Right cardiac atrium (tissue), 5 donors: ENCODE data around the gene MANF. TPM values are rescaled to one million over a fixed set of nuclear protein-coding genes. Genes with fewer than 3 reads are reported as not detected.
A peak's percentile ranks its signal among the peaks of the same experiment; 100 is the strongest.

Source experiments
- ATAC-seq, 2 donors: fragments of 200-7000 bp; cut with Tn5 transposase; one replicate each; pipeline versions ENCODE4 v1.8.0 to v1.9.1; 2020; ENCODE audit warnings: moderate library complexity in 2 of 2, mild to moderate bottlenecking in 1 of 2
- DNase-seq, 3 donors: peaks; one replicate each; pipeline ENCODE4 v3.0.0-alpha.2; 2020
- H3K27ac ChIP-seq: one replicate; pipeline ENCODE4 v1.5.1; 2013; ENCODE audit warnings: mild to moderate bottlenecking, low read length, control low read depth, moderate library complexity
- H3K27me3 ChIP-seq: one replicate; pipeline ENCODE4 v1.6.1; 2013; ENCODE audit not compliant: control insufficient read depth, insufficient read depth
- H3K4me1 ChIP-seq: one replicate; pipeline ENCODE4 v1.6.1; 2013; ENCODE audit warnings: low read length; ENCODE audit not compliant: control insufficient read depth, insufficient read depth
- H3K4me3 ChIP-seq: one replicate; pipeline ENCODE4 v1.5.1; 2013; ENCODE audit warnings: low read length, control low read depth
- H3K9me3 ChIP-seq: one replicate; pipeline ENCODE4 v1.6.1; 2013; ENCODE audit warnings: low read length; ENCODE audit not compliant: control insufficient read depth
- WGBS: extraction: QIAGEN DNeasy Blood & Tissue Kit; methylation state at CpG from one replicate; pipeline ENCODE4 v1.1.7; 2013; 5-methylcytosine and 5-hydroxymethylcytosine counted together
- intact Hi-C, 4 donors: fragments of 100-400 bp; cut with DNase I; formaldehyde crosslinking; loops; one replicate each; pipeline versions ENCODE4 v1.11.0 to v1.14.0; 2022 to 2023
- polyA plus RNA-seq: library from polyadenylated mRNA; stranded (reverse); fragments of 200-250 nt; gene quantifications from one replicate; pipeline ENCODE4 v1.2.3, GENCODE V29; 2013
- total RNA-seq, 4 donors: library from RNA; stranded (reverse); fragmentation: NEBNext Ultra II Directional; extraction: Animal tissue kit (Norgen Biotek cat#: 25700); gene quantifications; one replicate each; pipeline ENCODE4 v1.2.1, GENCODE V29; 2021
- donor health status: healthy with polysubstance abuse.
- donor health status: DM: no; HTN: yes; CAD: no.
- donor health status: DM: no; HTN: no; CAD: no.
- donor health status: DM: no; HTN: yes; CAD: no; lungs with severe emphysema.
- donor health status: DM: yes; HTN: yes; CAD: no.

The MANF gene
- total and polyA plus RNA-seq, 5 donors = 49.2 to 120 (median 82.8) TPM

DNA sequence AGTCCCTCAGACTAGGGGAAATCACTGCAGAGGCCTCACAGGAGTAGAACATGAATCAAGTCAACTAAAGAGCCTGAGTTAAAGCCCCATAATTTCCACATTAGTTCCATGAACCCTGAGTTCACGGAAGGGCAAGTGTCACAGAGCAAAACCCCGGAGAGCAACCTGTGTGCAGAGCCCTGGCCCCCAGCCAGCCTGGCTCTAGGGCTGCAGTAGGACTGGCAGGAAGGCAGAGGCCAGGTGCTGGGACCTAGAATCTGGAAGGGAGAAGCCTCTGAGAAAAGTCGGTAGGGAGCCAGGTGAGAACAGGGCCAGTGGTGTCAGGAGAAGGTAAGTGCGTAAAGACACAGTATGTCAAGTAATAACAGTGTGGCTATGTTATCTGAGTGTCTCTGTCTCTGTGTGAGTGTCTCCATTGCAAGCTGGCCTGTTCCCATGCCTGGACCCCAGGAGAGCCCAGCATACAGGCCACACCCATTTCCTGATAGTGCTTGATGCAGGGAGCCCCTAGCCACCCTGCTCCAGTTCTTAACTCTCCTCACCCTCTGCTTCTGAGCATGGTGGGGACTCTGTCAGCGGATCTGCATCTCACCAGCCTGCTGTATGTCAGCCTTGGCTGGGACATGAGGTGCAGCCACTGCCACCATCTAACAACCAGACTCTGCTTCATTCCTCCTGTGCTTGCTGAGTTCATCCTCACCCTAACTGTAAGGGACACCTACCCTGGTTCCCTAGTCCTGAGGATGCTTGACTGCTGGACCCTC, 11.3 kb upstream of the MANF start:
- Histone ChIP-seq H3K4me1 (no peaks in the 10 kb centered on the region), H3K27me3 (no peaks in the 10 kb centered on the region), H3K4me3 (no peak overlapping the region), H3K27ac (no peak overlapping the region), H3K9me3 (no peaks in the 10 kb centered on the region)
- no peak for ATAC-seq
- DNase-seq = no peak
- intact Hi-C loops = loop anchor here in 2 of 4 donors (2.0 to 5.0 kb wide), 2 partner anchors 757 kb away; partner anchors contain the start of gene MAPKAPK3 (in 2 of the 2)
- WGBS = 84% methylated on average over 5 of the region's 5 CpGs

DNA sequence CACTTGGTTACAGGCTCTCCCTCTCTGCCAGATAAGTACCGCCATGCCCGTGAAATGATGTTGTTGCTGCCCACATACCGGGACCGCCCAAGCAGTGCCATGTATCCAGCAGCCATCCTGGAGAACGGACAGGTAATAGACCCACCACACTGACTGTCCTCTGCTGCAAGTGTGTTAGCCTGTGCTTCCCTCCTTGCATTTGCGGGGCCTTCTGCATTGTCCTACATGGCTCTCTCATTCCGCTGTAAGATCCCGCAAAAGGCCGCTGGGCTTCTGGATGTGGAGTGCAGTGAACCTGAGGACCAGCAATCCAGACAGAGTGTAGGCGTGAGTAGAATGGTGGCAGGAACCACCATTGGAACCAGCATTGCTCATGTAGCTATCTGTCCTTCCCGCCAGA, 10.6 kb upstream of the MANF start:
- Histone ChIP-seq H3K27me3 (no peaks in the 10 kb centered on the region), H3K9me3 (no peaks in the 10 kb centered on the region), H3K4me1 (no peaks in the 10 kb centered on the region), H3K4me3 (no peak overlapping the region), H3K27ac (no peak overlapping the region)
- ATAC-seq = no peak
- DNase-seq = no peak
- 92% methylated on average over 11 of the region's 11 CpGs for WGBS
- intact Hi-C loops = loop anchor here in 1 of 4 donors (5.0 kb wide), 1 partner anchor 757 kb away; the partner anchor contains the start of gene MAPKAPK3

DNA sequence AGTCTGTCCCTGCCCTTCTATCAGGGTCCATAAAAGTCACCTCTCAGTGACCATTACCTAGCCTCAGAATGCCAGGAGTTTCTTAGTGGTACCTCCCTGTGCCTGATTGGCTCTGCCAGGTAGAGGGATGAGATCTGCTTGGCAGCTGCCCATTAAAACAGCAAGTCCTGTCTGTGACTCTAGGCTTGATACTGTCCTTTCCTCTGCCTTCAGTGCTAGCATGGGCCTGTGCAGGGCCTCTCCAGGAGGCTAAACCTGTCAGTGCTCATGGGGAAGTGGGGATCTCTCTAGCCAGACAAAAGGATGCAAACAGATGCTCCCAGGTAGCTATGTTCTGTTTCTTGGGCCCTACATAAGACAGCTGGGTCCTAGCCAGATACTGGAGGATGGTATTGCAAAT, 10.0 kb upstream of the MANF start:
- intact Hi-C loops = no loop called here
- H3K27me3 ChIP-seq = no peaks in the 10 kb centered on the region
- no peak for ATAC-seq

DNA sequence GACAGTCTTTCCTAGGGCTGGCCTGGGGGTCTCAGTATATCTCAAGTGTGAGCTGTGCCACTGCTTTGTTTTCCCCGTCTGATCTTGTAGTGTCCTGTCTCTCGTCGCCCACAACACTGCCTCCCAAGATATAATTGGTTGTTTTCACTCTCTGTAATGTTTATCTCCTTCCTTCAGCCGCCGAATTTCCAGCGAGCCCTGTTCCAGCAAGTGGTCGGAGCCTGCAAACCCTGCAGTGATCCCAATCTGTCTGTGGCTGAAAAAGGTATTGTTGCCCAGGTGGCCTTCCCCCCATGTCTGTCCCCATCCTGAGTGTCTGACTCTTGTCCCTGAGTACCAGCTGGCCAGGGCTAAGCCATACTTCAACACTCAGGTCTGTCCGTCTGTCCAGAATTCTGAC, 9.5 kb upstream of the MANF start:
- DNase-seq (no peak), ATAC-seq (no peak)
- WGBS = 61% methylated on average over 8 of the region's 8 CpGs
- no peak overlapping the region for H3K27ac ChIP-seq
- no peaks in the 10 kb centered on the region for H3K9me3 ChIP-seq
- H3K27me3 ChIP-seq = no peaks in the 10 kb centered on the region
- H3K4me3 ChIP-seq = no peak overlapping the region
- H3K4me1 ChIP-seq = no peaks in the 10 kb centered on the region
- intact Hi-C loops = no loop called here

More for the DNA sequence above, 10.0 kb upstream of the MANF start:
- H3K4me3 ChIP-seq = no peak overlapping the region
- DNase-seq = no peak
- H3K27ac ChIP-seq = no peak overlapping the region
- no peaks in the 10 kb centered on the region for H3K9me3 ChIP-seq
- H3K4me1 ChIP-seq = no peaks in the 10 kb centered on the region

GRCh38 chr3:51378065-51378464, 7.0 kb upstream of the MANF start:
- intact Hi-C loops = no loop called here
- Histone ChIP-seq H3K27me3 (no peaks in the 10 kb centered on the region), H3K27ac (no peak overlapping the region), H3K9me3 (no peaks in the 10 kb centered on the region), H3K4me3 (no peak overlapping the region), H3K4me1 (no peaks in the 10 kb centered on the region)
- no peak for ATAC-seq
- no peak for DNase-seq
- WGBS = 70% methylated on average over 5 of the region's 5 CpGs

- no peaks in the 10 kb centered on the region for H3K4me1 ChIP-seq
- intact Hi-C loops = no loop called here
- WGBS = 93% methylated on average over 2 of the region's 2 CpGs
- DNase-seq (no peak), ATAC-seq (no peak)
- no peak overlapping the region for H3K4me3 ChIP-seq
- H3K9me3 ChIP-seq = no peaks in the 10 kb centered on the region
- H3K27me3 ChIP-seq = no peaks in the 10 kb centered on the region
- no peak overlapping the region for H3K27ac ChIP-seq
Observed at GRCh38 chr3:51378726-51379125, 6.4 kb upstream of the MANF start.

DNA sequence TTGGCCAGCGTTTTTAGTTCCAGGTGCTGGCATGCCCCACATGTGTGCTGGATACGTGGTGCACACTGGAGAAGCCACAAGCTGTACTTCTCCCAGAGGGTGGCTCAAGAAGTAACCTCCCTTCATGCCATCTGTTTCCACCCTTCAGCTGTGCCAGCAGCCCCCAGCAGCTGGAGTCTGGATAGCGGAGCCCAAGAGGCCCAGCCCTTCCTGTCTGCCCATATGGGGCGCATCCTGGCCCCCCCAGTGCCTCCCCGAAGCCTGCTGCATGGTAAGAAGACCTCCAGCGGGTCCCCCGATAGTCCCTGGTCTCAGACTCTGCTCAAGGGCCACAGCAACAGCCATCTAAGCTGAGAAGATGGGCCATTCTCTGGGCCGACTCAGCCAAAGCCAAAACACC, 5.8 kb upstream of the MANF start:
- no peak overlapping the region for H3K27ac ChIP-seq
- no peaks in the 10 kb centered on the region for H3K27me3 ChIP-seq
- H3K4me1 ChIP-seq = no peaks in the 10 kb centered on the region
- DNase-seq (no peak), ATAC-seq (no peak)
- H3K9me3 ChIP-seq = no peaks in the 10 kb centered on the region
- intact Hi-C loops = no loop called here
- WGBS = 61% methylated on average over 8 of the region's 8 CpGs
- no peak overlapping the region for H3K4me3 ChIP-seq

DNA sequence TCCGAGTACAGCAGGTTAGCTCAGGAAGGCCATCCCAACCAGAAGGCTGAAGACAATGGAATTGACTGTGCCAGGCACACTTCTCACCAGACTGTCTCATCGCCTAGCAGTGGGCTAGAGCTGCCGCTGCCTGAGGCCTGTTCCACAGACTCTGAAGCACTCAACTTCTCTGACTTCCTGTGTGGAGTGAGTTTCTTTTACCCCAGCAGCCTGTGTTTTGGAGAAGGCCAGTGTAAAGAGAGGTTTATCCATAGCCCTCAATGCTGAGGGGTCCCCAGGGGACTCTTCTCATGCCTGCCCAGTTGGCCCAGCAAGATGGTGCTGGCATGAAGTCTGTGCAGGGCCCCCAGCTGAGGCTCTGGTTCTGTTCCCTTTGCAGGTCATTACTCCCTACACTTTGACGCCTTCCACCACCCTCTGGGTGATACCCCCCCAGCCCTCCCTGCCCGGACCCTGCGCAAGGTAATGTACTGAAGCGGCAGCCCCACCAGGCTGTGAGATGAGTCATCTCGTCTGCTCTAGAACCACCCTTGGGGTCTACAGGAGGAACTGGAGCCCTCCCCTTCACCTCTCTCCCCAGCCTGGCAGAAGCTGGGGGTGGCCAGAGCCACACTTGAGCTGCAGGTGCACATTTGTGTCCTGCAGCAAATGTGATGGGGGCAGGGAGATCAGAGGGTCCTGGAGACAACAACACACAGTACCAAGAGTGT, 5.2 kb upstream of the MANF start:
- DNase-seq (no peak), ATAC-seq (no peak)
- intact Hi-C loops = loop anchor here in 2 of 4 donors (10.0 kb wide), 1 partner anchor 765 kb away; the partner anchor contains the start of genes CISH (in 2 of the 2) and MAPKAPK3 (in 2 of the 2)
- Histone ChIP-seq H3K27ac (no peak overlapping the region), H3K9me3 (no peaks in the 10 kb centered on the region), H3K27me3 (no peaks in the 10 kb centered on the region), H3K4me1 (no peaks in the 10 kb centered on the region), H3K4me3 (no peak overlapping the region)
- 79% methylated on average over 8 of the region's 8 CpGs for WGBS

DNA sequence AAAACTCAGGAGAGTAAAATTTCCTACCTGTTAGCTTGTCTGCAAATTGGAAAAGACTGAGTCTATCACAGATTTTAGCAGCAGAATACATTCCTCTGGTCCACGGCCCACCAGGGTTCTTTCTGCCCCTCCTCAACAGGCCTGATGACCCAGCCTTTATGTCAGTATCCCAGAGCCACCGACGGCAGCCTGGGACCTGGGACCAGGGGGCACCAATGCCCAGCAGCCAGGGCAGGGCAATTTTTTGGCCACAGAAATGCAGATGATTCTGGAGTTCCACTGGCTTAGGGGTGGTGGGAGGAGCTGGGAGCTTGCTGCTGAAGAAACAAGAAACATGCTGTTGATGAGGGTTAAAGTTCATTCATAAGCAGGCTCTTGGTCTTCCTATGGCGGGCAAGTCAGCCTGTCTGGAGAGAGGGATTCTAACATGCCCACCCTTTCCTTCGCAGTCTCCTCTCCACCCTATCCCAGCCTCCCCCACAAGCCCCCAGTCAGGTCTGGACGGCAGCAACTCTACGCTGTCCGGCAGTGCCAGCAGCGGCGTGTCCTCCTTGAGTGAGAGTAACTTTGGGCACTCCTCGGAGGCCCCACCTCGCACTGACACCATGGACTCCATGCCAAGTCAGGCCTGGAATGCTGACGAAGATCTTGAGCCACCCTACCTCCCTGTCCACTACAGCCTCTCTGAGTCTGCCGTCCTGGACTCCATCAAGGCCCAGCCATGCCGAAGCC, 4.3 kb upstream of the MANF start:
- 85% methylated on average over 15 of the region's 15 CpGs for WGBS
- intact Hi-C loops = loop anchor here in 2 of 4 donors (10.0 kb wide), 1 partner anchor 766 kb away; the partner anchor contains the start of genes CISH (in 2 of the 2) and MAPKAPK3 (in 2 of the 2)
- Histone ChIP-seq H3K27ac (no peak overlapping the region), H3K9me3 (no peaks in the 10 kb centered on the region), H3K4me1 (no peaks in the 10 kb centered on the region), H3K27me3 (no peaks in the 10 kb centered on the region), H3K4me3 (no peak overlapping the region)
- DNase-seq (peak in 1 of 3 donors; percentile 23), ATAC-seq (no peak)

GRCh38 chr3:51381333-51381705, 3.8 kb upstream of the MANF start:
- Histone ChIP-seq H3K9me3 (no peaks in the 10 kb centered on the region), H3K27me3 (no peaks in the 10 kb centered on the region), H3K4me1 (no peaks in the 10 kb centered on the region), H3K4me3 (no peak overlapping the region), H3K27ac (no peak overlapping the region)
- WGBS = 88% methylated on average over 18 of the region's 18 CpGs
- DNase-seq (peak in 1 of 3 donors; percentile 53), ATAC-seq (no peak)
- intact Hi-C loops = loop anchor here in 2 of 4 donors (10.0 kb wide), 1 partner anchor 767 kb away; the partner anchor contains the start of genes CISH (in 2 of the 2) and MAPKAPK3 (in 2 of the 2)
